ENCODE results near the gene TCF4.

DNA sequence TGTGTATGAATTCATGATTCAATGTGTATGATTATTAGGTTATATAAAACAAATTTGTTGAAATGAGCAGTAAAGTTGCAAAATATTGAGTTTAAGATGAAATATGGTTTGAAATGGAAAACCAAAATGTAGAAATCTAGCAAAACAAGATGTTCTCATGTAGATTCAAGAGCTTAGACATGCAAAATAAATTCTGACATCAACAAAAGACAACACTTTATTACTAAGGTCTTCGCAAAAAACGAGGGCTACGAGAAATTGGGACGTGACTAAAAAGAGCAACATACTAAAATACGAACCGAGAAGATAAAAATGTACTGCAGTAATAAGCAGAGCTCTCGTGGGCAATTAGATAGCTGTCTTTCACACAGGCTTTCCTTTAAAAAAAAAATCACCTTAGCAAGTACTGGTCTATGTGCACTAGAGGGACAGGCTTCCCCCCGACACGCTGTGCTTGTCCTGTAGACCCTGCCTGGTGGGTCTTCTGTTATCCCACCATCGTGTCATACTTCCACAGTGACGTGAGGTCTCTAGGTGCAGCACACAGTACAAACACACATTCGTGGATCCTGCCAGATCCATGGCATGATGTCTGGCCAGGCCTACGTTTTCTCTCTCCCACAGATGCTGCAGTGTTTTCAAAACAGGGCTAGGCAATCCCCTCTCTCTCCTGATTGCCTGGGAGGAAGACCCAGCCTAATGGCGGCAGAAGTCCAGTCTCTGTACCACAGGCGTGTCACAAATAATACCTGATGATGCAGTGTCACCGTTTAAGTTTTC, 240.8 kb downstream of the TCF4 start:
- TF ChIP-seq ZFP37 (tag by site-specific recombination; IDR thresholded peaks at IDR 0.05): no peak
- TF ChIP-seq ZNF132 (tag by site-specific recombination; IDR thresholded peaks at IDR 0.05; ENCODE audit: borderline replicate concordance): no peak
- no peak for TF ChIP-seq SETDB1 (IDR thresholded peaks at IDR 0.05; ENCODE audit: insufficient read length, low read length)
- TF ChIP-seq, protein P1, sequence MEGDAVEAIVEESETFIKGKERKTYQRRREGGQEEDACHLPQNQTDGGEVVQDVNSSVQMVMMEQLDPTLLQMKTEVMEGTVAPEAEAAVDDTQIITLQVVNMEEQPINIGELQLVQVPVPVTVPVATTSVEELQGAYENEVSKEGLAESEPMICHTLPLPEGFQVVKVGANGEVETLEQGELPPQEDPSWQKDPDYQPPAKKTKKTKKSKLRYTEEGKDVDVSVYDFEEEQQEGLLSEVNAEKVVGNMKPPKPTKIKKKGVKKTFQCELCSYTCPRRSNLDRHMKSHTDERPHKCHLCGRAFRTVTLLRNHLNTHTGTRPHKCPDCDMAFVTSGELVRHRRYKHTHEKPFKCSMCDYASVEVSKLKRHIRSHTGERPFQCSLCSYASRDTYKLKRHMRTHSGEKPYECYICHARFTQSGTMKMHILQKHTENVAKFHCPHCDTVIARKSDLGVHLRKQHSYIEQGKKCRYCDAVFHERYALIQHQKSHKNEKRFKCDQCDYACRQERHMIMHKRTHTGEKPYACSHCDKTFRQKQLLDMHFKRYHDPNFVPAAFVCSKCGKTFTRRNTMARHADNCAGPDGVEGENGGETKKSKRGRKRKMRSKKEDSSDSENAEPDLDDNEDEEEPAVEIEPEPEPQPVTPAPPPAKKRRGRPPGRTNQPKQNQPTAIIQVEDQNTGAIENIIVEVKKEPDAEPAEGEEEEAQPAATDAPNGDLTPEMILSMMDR (tag by site-specific recombination; IDR thresholded peaks at IDR 0.05): no peak
- no peak for TF ChIP-seq ZNF585B (tag by site-specific recombination; IDR thresholded peaks at IDR 0.05)
- TF ChIP-seq ZNF19 (tag by site-specific recombination; IDR thresholded peaks at IDR 0.05; ENCODE audit: low read depth): no peak
- TF ChIP-seq ZBTB7A (tag by site-specific recombination; IDR thresholded peaks at IDR 0.05; ENCODE audit: low read depth): no peak
- no peak for TF ChIP-seq SCRT1 (tag by site-specific recombination; IDR thresholded peaks at IDR 0.05; ENCODE audit: borderline replicate concordance)
- no peak for TF ChIP-seq ZSCAN30 (tag by site-specific recombination; IDR thresholded peaks at IDR 0.05)
- TF ChIP-seq ZNF184 (tag by site-specific recombination; IDR thresholded peaks at IDR 0.05): no peak
- TF ChIP-seq ZNF596 (tag by site-specific recombination; IDR thresholded peaks at IDR 0.05): no peak
- TF ChIP-seq ZNF138 (tag by site-specific recombination; IDR thresholded peaks at IDR 0.05; ENCODE audit: borderline replicate concordance): no peak
